HG02623 (cell line): Measurements from ENCODE around the gene BMP8B.
A peak's percentile ranks its signal among the peaks of the same experiment; 100 is the strongest.
"Not testable (repeated sequence)": the region's sequence is repeated elsewhere in the genome, so short reads cannot be mapped to it uniquely, and the experiment has no call there.

Experiments used
- ATAC-seq: cut with Tn5 transposase; IDR thresholded peaks from one replicate; pipeline ENCODE4 v1.9.1; 2021; ENCODE audit warnings: moderate library complexity; ENCODE audit not compliant: unreplicated experiment

Gene BMP8B

DNA sequence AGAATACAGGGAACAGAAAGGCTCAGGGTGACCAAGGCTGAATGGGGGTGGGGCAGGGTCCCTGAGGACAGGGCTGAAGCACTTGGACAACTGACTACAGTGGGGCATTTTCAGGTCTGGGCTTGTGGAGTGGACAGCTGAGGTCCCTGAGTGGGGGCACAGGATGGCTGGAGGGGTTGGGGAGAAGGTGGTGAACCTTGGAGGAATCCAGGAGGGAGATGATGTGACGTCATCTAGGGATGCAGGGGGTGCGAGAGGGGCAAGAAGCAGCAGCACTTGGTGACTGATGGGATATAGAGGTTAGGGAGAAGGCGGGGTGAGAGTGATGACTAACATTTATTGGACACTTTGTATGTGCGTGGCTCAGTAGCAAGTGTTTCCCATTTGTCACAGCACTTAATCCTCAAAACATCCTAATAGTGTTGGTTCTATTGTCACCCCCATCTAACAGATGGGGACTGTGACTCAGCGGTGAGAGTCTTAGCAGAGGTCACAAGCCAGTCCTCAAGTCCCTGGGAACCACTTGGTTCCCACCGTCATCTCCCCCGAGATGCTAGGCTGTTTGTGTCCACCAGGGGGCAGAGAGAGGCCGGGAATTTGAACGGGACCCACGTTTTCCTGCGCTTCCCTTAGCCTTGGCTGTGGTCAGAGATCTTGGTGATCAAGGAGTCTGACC lies 27.9 kb upstream of the BMP8B start:
- peak; percentile 40 for ATAC-seq

DNA sequence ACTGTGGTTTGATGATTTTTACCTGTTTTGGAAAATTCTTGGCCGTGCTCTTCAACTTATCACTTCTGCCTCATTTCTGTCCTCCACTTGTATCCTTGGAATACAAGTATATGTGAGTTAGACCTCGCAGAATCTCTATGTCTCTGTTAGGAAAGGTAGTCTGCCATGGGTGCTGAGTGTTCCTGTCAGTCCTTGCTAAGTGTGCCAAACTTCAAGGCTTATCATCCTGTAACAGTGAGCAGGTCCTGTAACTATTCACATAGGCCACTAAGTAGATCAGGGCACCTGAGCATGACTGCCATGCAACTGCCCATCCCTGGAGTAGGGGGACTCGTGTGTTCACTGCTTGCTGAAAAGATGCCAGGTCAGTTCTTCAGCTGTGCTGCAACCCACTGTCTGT lies 24.2 kb upstream of the BMP8B start:
- no peak for ATAC-seq

DNA sequence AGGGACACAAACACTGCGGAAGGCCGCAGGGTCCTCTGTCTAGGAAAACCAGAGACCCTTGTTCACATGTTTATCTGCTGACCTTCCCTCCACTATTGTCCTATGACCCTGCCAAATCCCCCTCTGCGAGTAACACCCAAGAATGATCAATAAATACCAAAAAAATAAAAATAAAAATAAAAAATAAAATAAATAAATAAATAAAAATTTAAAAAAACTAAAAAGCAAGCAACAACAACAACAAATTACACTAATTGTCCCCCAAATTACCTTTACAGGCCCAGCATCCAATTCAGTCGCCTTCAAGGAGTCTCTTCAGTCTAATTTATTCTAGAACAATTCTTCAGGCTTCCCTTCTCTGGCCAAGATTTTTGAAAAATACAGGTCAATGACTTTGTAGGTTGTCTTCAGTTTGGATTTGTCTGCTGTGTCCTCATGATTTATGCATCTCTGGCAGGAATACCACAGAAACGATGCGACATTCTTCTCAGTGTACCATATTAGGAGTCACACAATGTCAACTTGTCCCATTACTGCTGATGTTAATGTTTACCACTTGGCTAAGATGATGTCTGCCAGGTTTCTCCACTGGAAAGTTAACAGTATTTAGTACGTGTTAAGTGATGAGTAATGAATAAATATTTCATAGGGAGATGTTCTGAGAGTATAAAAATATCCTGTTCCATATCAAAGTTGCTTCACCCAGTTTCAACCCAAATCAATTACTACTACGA lies 20.3 kb upstream of the BMP8B start:
- no peak for ATAC-seq

DNA sequence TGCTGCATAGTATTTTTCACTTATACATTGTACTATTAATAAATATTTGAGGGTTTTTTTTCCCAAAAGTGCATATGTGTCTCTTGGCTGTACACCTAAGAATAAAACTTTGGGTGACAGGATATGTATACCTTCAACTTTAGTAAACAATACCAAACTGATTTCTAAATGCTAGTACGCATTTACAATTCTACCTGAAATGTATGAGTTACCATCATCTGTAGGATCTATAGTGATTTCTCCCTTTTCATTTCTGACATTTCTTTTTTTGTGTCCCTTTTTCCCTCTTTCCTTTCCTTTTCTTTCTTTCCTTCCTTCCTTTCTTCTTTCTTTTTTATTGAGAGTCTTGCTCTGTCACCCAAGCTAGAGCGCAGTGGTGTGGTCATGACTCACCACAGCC lies 16.7 kb upstream of the BMP8B start:
- no peak for ATAC-seq

DNA sequence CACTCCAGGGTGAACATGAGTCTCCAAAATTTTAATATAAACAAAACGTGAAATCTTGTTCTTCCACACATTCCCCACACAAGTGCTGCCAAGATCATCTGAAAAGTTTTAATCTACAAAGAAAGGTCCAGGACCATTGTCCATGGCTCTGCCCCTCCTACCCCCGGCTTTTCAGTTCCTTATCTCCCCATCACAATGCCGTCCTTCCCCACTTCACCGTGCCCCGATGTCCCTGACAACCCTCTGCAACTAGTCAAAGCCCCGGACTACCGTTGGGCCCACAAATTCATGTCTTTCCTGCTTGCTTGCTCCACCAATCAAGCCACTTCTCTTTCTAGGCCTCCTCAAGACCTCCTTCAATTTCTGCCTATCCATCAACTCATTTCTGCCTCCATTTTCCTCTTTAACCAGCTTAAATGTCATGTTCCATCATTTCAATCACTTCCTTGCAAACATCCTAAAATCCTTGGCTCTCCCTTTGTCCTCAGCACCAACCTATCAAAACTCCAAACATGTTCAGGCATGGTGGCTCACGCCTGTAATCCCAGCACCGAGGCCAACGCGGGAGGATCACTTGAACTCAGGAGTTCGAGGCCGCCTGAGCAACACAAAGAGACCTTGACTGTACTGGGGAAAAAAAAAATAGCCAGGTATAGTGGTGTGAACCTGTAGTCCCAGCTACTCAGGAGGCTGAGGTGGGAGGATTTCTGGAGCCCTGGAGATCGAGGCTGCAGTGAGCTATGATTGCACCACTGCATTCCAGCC lies 14.0 kb upstream of the BMP8B start:
- no peak for ATAC-seq

DNA sequence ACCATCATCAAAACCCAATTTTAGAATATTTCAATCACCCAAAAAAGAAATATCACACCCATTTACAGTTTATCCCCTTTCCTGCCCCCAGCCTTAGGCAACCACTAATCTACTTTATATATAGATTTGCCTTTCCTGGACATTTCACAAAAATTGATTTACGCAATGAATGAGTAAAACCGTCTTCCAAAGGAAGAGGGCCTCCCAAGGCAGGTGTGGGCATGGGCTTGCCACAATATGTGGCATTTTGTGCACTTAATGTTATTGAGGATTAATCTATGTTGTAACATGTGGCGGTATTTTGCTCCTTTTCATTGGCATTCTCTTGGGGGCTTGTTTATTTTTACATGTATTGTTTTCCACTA lies 11.8 kb upstream of the BMP8B start:
- ATAC-seq = no peak

DNA sequence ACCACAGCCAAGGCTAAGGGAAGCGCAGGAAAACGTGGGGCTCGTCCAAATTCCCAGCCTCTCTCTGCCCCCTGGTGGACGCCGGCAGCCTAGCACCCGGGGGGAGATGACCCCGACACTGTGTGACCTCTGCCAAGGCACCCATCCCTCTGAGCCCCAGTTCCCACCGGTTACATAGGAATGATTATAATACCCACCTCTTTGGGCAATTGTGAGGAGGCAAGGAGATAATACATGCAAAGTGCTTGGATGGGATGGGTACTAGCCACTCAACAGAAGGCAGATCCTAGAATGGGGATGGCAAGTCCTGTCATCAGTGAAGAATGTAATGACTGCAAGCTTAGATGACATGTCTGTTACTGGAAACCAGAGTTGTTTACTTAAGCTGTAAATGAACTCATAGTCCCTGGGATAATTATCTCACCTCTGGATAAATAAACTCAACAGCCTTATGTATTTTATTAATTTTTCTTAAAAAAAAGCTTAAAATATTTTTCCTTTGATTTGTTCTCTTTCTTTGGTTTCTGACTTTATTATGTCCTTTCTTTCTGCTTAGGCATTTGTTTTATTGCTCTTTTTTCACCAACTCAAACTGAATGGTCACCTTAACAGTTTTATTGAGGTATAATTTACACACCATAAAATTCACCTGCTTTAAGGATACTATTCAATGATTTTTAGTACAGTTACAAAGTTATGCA lies 11.3 kb upstream of the BMP8B start:
- ATAC-seq = peak; percentile 55

DNA sequence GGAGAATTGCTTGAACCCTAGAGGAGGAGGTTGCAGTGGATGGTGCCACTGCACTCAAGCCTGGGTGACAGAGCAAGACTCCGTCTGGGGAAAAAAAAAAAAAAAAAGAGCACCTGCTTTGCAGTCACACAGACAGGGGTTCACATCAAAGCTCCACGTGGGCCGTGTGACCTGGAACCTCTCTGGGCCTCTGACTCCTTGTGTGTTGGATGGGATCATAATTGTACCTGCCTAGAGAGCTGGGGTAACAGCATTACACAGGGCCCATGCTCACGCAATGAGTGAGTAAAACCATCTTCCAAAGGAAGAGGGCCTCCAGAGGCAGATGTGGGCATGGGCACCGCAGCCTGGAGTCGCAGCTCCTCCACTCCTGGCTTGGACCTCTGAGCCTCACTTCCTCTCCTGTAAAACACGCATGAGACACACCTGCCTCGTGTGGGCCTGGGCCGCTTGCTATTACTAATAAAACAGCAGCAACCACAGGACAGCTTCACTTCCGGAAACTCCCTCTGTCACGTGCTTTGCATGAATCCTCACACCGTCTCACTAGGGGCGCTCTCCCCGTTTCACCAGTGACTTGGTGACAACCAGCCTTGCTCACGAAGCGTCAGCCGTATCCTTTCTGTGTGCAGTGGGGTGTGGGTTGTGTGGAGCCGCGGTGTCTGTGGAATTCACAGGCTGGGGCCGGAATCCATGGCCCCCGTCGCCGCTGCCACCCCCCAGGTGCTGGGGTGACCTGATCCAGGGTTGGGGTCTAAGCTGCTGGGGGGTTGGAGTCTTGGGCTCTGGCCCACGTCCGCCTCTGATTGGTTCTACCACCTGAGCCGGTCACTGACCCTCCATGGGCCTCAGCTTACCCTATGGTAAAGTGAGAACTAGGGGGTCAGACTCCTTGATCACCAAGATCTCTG lies 10.4 kb upstream of the BMP8B start:
- peak; percentile 80 for ATAC-seq

DNA sequence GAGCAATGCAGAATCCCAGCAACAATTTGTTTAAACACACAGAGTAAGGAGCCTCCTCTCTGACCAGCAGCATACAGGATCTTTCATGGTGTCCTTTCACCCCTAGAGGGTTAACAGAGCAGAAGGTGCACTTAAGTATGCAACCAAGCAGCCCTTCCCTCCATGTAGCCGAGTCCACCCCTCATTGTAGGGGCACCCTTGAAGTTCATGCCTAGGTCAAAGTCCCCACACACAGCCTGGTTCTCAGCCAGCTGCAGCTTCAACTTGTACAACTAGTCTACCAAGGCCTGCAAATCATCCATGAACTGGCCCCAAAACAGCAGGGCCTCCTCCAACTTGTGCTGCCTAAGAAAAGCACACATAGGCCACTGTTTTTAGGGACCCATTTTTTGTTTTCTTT lies 7.0 kb upstream of the BMP8B start:
- no peak for ATAC-seq

DNA sequence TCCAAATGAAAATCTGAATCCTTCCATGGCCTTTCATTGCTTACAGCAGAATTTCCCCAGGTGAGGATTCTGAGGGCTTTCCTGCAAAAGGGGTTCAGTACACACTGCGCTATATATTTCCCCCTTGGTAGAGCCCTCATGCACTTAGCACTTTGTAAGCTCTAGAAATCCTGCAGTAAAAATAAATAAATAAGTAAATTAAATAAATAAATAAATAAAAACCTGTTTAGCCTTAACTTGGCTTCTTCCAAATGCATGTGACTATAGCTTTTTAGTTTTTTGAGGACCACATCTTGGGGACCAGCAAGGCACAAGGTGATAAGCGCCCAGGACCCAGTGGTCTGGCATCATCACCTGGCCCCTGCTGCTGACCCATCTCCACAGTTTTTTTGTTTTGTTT lies 3.2 kb upstream of the BMP8B start:
- ATAC-seq = no peak

DNA sequence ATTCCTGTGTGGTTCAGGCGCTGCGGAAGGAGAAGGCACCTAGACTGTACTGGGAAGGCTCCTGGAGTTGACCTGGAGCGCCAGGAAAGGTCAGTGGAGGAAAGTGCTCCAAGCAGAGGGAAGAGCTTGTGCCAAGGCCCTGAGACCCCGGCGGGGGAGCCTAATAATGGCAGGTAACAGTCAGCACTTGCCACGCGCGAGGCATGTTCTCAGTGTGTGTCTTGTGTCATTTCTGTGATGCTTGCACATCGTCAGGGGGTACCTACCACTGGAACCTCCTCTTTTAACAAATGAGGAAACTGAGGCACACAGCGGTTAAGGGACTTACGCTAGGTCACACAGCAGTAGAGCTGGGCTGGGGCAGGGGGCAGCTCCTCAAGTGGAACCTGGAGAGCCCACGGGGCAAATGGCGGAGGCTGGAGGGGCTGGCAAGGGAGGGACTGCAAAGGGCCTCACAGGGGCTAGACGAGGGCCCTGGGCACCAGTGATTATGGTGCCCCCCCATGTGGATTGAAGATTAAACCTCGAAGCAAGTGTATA lies 976 bp upstream of the BMP8B start:
- no peak for ATAC-seq

DNA sequence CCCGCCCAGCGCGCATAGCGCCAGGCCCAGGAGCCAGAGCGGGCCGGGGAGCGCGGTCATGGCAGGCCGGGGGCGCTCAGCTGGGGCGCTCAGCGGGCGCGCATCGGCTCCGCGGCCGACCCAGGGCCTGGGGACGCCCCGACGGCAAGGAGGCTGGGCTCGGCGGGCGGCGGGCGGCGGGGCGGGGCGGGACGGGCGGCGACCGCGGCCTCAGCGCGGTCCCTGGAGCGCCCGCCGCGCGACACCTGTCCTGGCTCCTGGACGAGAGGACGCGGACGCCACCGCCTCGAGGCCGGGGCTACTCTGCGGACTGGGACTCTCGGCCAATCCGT lies 273 bp downstream of the BMP8B start:
- ATAC-seq = peak; percentile 11

DNA sequence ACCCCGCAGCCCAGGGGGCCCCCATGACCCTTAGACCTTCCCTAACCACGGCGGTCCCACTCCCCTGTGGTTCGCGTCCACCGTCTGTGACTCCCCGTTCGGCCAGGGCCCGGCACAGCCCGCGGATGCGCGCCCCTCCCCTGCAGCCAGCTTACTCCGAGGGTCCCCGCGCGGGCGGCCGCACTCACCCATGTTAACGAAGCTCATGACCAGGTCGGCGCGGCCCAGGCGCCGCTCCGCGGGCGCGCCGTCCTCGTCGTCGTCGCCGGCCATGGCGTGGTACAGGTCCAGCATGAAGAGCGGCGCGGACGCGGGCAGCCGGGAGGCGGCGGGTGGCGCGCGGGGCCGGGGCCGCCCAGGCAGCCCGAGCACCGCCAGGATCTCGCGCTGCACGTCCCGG lies 701 bp downstream of the BMP8B start:
- ATAC-seq = not testable (repeated sequence)

DNA sequence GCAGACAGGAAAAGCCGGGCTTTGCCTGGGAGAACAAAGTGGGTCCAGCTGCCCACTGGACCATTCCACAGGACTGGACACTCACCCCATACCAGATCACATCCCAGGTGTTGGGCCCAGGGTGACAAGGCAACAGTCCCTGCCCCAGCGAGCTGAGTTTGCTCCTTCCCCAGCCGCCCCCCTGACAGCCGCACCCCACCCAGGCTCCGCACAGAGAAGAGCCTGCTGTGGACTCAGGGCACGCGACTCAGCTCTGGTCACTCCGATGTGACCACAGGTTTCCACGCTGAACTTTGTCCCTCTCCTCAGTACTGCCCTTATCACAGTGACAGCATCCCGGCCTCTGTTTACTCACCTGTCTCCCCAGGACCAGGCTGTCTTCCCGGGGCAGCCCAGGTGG lies 1.2 kb downstream of the BMP8B start:
- ATAC-seq = no peak

DNA sequence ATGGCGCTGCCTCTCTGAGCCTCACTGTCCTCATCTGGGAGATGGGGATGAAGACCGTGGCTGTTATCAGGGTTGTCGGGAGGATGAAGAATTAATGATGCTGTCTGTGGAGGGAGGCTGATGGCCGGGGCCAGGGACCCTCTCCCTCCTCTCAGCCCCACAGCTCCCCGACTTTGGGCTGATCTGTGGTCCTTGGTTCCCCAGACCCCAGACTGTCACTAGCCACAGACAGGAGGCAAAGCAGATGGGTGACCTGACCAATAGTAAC lies 1.6 kb downstream of the BMP8B start:
- ATAC-seq = not testable (repeated sequence)

DNA sequence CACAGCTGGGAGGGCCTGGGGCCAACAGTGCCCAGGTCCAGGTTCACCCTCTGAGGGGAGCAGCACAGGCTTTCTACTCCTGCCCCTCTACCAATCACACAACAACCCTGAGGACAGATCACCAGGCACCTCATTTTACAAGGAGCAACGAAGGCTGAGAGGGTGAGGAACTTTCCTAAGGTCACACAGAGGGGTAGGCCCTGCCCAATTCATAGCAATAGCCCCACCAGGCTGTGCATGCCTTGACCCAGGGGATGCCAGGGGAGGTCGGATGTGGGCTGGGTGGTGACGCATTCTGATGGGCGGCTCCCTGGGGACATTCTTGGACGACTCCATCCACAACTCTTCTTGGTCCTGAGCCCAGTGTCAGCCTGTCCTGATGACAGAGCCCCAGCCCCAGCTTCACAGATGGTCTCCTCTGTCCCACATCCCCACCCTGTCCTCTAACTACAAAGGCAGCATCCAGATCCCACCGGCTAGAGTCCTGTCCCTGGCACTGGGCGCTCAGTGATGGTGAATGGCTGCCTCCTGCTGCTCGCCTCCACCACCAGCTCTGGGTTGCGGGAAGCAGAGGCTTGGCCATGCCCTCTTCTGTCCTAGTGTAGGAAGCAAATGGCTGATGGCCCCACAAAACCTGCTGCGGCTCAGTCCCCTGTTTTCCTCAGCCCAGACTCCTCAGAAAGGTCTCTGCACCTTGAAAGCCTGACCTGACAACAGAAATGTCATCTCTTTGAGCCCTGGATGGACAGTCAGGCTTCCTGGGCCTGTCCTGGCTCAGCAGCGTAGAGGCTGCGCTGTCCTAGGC lies 2.2 kb downstream of the BMP8B start:
- not testable (repeated sequence) for ATAC-seq

DNA sequence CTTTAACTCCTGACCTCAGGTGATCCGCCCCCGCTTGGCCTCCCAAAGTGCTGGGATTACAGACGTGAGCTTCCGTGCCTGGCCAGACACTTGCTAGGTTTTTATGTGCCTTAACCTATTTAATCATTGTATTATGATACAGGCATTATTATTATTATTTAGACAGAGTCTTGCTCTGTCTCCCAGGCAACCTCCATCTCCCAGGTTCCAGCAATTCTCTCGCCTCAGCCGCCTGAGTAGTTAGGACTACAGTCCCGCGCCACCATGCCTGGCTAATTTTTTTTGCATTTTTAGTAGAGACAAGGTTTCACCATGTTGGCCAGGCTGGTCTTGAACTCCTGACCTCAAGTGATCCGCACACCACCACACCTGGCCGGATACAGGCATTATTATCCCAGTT lies 6.0 kb downstream of the BMP8B start:
- ATAC-seq = not testable (repeated sequence)

DNA sequence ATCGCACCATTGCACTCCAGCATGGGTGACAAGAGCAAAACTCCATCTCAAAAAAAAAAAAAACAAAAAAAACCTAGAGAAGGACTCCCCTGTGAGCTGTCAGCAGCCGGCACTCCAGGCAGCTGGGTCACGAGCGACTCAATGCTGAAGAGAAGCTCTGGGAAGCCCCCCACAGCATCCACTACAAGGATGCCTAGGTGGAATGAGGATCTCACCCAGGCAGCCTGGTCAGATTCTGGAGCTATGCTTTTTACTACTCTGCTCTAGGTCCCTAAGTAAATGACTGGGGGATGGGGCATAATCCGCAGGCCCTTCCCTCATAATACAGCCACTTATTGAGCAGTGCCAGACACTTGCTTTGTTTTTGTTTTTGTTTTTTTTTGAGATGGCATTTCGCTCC lies 6.6 kb downstream of the BMP8B start:
- ATAC-seq = no peak

DNA sequence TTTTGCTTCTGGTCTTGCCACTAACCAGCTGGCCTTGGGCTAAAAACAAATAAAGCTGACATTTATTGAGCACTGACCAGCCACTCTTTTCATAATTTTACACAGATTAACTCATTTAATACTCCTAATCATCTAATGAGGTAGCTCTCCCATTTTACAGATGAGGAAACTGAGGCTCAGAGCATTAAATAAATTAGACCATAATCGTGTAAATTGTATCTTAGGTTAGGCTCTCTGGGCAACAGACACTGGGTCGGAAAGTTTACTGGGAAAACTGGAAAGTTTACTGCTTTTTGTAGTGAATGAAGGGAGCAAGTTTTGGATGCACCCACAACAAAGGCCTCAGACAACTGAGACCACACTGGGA lies 7.3 kb downstream of the BMP8B start:
- ATAC-seq = no peak

DNA sequence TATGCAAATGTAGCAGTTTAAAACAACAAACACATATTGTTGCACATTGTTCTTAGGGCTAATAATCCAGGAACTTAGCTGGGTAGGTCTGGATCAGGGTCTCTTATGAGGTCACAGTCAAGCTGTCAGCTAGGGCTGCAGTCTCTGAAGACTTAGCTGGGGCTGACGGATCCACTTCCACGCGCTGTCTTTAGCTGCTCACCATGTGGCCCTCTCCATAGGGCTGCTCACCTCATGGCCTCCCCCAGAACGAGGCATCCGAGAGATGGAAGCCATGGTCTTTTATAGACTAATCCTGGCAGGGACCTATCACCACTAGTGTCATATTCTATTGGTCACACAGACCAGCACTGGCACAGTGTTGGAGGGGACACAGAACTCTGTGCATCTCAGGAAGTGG lies 8.8 kb downstream of the BMP8B start:
- ATAC-seq = no peak
